Neuronal stem cell (in vitro differentiated cells): ENCODE data around the gene DENND11.

Source experiments
- DNase-seq: peaks from one replicate; pipeline ENCODE4 v3.0.0-alpha.2; 2013; ENCODE audit warnings: low spot score
- H2AFZ ChIP-seq: one replicate; pipeline ENCODE4 v1.6.1; 2013; ENCODE audit warnings: mild to moderate bottlenecking, low read length, inconsistent platforms
- H2AK5ac ChIP-seq: 2 replicates; pipeline ENCODE4 v1.6.1; 2013; ENCODE audit warnings: low read depth, mild to moderate bottlenecking, inconsistent platforms, low read length, moderate library complexity, mixed read lengths
- H2BK120ac ChIP-seq: 2 replicates; pipeline ENCODE4 v1.6.1; 2013; ENCODE audit warnings: low read depth, mild to moderate bottlenecking, inconsistent platforms, low read length, moderate library complexity, mixed read lengths
- H2BK12ac ChIP-seq: one replicate; pipeline ENCODE4 v1.6.1; 2013; ENCODE audit warnings: low read length, inconsistent platforms
- H2BK15ac ChIP-seq: 2 replicates; pipeline ENCODE4 v1.6.1; 2013; ENCODE audit warnings: mild to moderate bottlenecking, low read length, inconsistent platforms, mixed read lengths
- H2BK5ac ChIP-seq: one replicate; pipeline ENCODE4 v1.6.1; 2013; ENCODE audit warnings: inconsistent platforms, mild to moderate bottlenecking, low read length, moderate library complexity
- H3K14ac ChIP-seq: one replicate; pipeline ENCODE4 v1.6.1; 2013; ENCODE audit warnings: low read length, inconsistent platforms
- H3K18ac ChIP-seq: 2 replicates; pipeline ENCODE4 v1.6.1; 2013; ENCODE audit warnings: low read length, inconsistent platforms
- H3K23ac ChIP-seq: 2 replicates; pipeline ENCODE4 v1.6.1; 2013; ENCODE audit warnings: low read depth, mild to moderate bottlenecking, mixed read lengths, low read length, inconsistent platforms; ENCODE audit not compliant: poor library complexity
- H3K27ac ChIP-seq: replicated peaks from 3 replicates; pipeline ENCODE4 v1.5.1; 2013; ENCODE audit warnings: low read length, inconsistent platforms
- H3K27me3 ChIP-seq, 3 experiments: 2 replicates each; pipeline ENCODE4 v1.6.1; 2013; ENCODE audit warnings: low read length in 3 of 3, mild to moderate bottlenecking in 2 of 3, inconsistent platforms in 1 of 3, low read depth in 1 of 3, mixed read lengths in 1 of 3, moderate library complexity in 1 of 3; ENCODE audit not compliant: control insufficient read depth in 3 of 3, insufficient read depth in 3 of 3
- H3K36me3 ChIP-seq, 2 donors: replicated peaks in 1 of 2; 2 replicates each; pipeline ENCODE4 v1.6.1; 2013; ENCODE audit warnings: low read length in 2 of 2; ENCODE audit not compliant: control insufficient read depth in 2 of 2, insufficient read depth in 2 of 2
- H3K4ac ChIP-seq: 2 replicates; pipeline ENCODE4 v1.6.1; 2013; ENCODE audit warnings: inconsistent platforms, mild to moderate bottlenecking, low read length, moderate library complexity
- H3K4me1 ChIP-seq, 2 donors: 1 replicate in 1 of 2; 2 replicates in 1 of 2; pipeline ENCODE4 v1.6.1; 2013; ENCODE audit warnings: low read length in 2 of 2, low read depth in 1 of 2; ENCODE audit not compliant: control insufficient read depth in 2 of 2, insufficient read depth in 1 of 2
- H3K4me2 ChIP-seq: one replicate; pipeline ENCODE4 v1.6.1; 2013; ENCODE audit warnings: mild to moderate bottlenecking, low read length, inconsistent platforms; ENCODE audit not compliant: insufficient read depth, poor library complexity, severe bottlenecking
- H3K4me3 ChIP-seq, 2 donors: 2 replicates each; pipeline ENCODE4 v1.5.1; 2013; ENCODE audit warnings: low read length in 2 of 2, mild to moderate bottlenecking in 2 of 2, inconsistent platforms in 1 of 2, moderate library complexity in 1 of 2
- H3K79me1 ChIP-seq: one replicate; pipeline ENCODE4 v1.6.1; 2013; ENCODE audit warnings: low read depth, mild to moderate bottlenecking, inconsistent platforms, low read length, moderate library complexity
- H3K9ac ChIP-seq: one replicate; pipeline ENCODE4 v1.6.1; 2013; ENCODE audit warnings: mild to moderate bottlenecking, low read depth, low read length, inconsistent platforms; ENCODE audit not compliant: poor library complexity
- H3K9me3 ChIP-seq, 2 donors: replicated peaks in 1 of 2; 2 replicates each; pipeline versions ENCODE3 to v1.6.1; 2013; ENCODE audit warnings: low read length in 2 of 2, mild to moderate bottlenecking in 2 of 2, inconsistent platforms in 1 of 2, low read depth in 1 of 2, mixed read lengths in 1 of 2, moderate library complexity in 1 of 2; ENCODE audit not compliant: control insufficient read depth in 2 of 2, insufficient read depth in 1 of 2
- H4K8ac ChIP-seq: one replicate; pipeline ENCODE4 v1.6.1; 2013; ENCODE audit warnings: low read depth, mild to moderate bottlenecking, inconsistent platforms, low read length, moderate library complexity
- H4K91ac ChIP-seq: one replicate; pipeline ENCODE4 v1.6.1; 2013; ENCODE audit warnings: low read length, low read depth, mild to moderate bottlenecking, inconsistent platforms; ENCODE audit not compliant: poor library complexity
- WGBS, 2 donors: extraction: QIAGEN DNeasy Blood & Tissue Kit; methylation state at CpG; one replicate each; pipeline ENCODE4 v1.1.7; 2013; ENCODE audit warnings: missing lambda C conversion rate in 2 of 2, mixed read lengths in 1 of 2; ENCODE audit not compliant: insufficient read length in 2 of 2, insufficient replicate concordance in 1 of 2; ENCODE audit errors: extremely low coverage in 2 of 2; 5-methylcytosine and 5-hydroxymethylcytosine counted together

Gene DENND11

GRCh38 chr7:141739250-141739649 is 37.3 kb upstream of the DENND11 start:
- Histone ChIP-seq H2BK120ac (no peak overlapping the region), H3K4me1 (peaks cover 3 to 7% of the 10 kb centered on the region in 2 donors), H4K8ac (no peak overlapping the region), H3K9ac (no peak overlapping the region), H3K23ac (no peak overlapping the region), H3K4me2 (no peak overlapping the region), H2AK5ac (no peak overlapping the region), H3K27ac (no peak overlapping the region), H3K36me3 (peaks cover 21 to 52% of the 10 kb centered on the region in 2 donors), H2BK15ac (no peak overlapping the region), H2AFZ (no peak overlapping the region), H2BK5ac (no peak overlapping the region), H3K9me3 (no peaks in the 10 kb centered on the region), H3K18ac (no peak overlapping the region), H3K4ac (no peak overlapping the region), H3K14ac (no peak overlapping the region), H4K91ac (no peak overlapping the region), H3K27me3 (peaks cover 0 to 2% (median 0%) of the 10 kb centered on the region in 3 experiments), H2BK12ac (no peak overlapping the region), H3K79me1 (peaks cover 4% of the 10 kb centered on the region), H3K4me3 (peak overlapping the region in 1 of 2 donors; percentile 78)
- no peak for DNase-seq
- WGBS, 2 donors = no CpG with 5 or more reads among the region's 3 CpGs

DNA sequence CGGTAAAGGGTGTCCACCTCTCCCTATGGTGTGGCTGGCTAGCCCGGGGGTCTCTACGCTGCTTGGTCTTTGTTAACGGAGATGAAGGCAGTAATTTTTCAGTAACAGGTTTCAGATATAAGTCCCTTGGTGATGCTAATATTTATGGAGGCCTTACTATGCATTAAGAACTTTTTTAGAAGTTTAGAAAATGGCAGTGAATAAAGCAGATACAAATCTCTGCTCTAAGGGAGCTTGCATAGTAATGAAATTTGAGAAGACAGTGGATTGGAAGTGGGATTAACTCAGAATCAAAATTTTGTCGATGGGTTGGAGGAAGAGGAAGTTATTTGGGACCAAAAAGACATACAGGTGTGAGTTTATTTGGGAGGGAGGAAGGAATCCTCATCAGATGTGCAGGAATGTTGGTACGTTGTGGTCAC is 36.6 kb upstream of the DENND11 start:
- Histone ChIP-seq H3K4me3 (peak overlapping the region; percentile 78 to 94), H2BK120ac (no peak overlapping the region), H3K9me3 (no peaks in the 10 kb centered on the region), H3K23ac (peak overlapping the region; percentile 99), H3K14ac (no peak overlapping the region), H3K9ac (peak overlapping the region; percentile 94), H3K36me3 (peaks cover 18 to 45% of the 10 kb centered on the region in 2 donors), H2BK15ac (peak overlapping the region; percentile 56), H3K79me1 (peaks cover 4% of the 10 kb centered on the region), H4K91ac (no peak overlapping the region), H3K4me2 (peak overlapping the region; percentile 41), H3K27ac (peak overlapping the region; percentile 10), H4K8ac (no peak overlapping the region), H3K27me3 (peaks cover 0 to 2% (median 0%) of the 10 kb centered on the region in 3 experiments), H2BK12ac (no peak overlapping the region), H2BK5ac (no peak overlapping the region), H2AK5ac (no peak overlapping the region), H2AFZ (peak overlapping the region; percentile 87), H3K4ac (no peak overlapping the region), H3K4me1 (peaks cover 3 to 7% of the 10 kb centered on the region in 2 donors), H3K18ac (peak overlapping the region; percentile 97)
- no peak for DNase-seq
- WGBS, 2 donors = no CpG with 5 or more reads among the region's 6 CpGs

GRCh38 chr7:141737836-141738591 is 36.0 kb upstream of the DENND11 start, which contains the start of gene SSBP1:
Gene SSBP1 (plus strand): TSS chr7:141738358. CDS start chr7:141739167, 809 bp downstream.
- peaks cover 0 to 2% (median 0%) of the 10 kb centered on the region in 3 experiments for H3K27me3 ChIP-seq
- H3K23ac ChIP-seq = peak within 1 kb of the TSS; percentile 99
- peak within 1 kb of the TSS; percentile 78 to 94 for H3K4me3 ChIP-seq
- peak within 1 kb of the TSS; percentile 97 for H3K18ac ChIP-seq
- H3K4me1 ChIP-seq = peaks cover 3 to 7% of the 10 kb centered on the region in 2 donors
- H3K4me2 ChIP-seq = peak within 1 kb of the TSS; percentile 41
- H3K27ac ChIP-seq = peak within 1 kb of the TSS; percentile 10
- no peak within 1 kb of the TSS for H2BK12ac ChIP-seq
- peak within 1 kb of the TSS; percentile 94 for H3K9ac ChIP-seq
- no peak within 1 kb of the TSS for H2BK5ac ChIP-seq
- no peak within 1 kb of the TSS for H3K4ac ChIP-seq
- H3K14ac ChIP-seq = peak within 1 kb of the TSS; percentile 51
- H2BK120ac ChIP-seq = no peak within 1 kb of the TSS
- no peak within 1 kb of the TSS for H2AK5ac ChIP-seq
- no peak within 1 kb of the TSS for H4K8ac ChIP-seq
- peak within 1 kb of the TSS; percentile 87 for H2AFZ ChIP-seq
- H3K36me3 ChIP-seq = peaks cover 14 to 40% of the 10 kb centered on the region in 2 donors
- WGBS, 2 donors = no CpG with 5 or more reads among the region's 46 CpGs
- DNase-seq = peak; percentile 87
- H4K91ac ChIP-seq = no peak within 1 kb of the TSS
- H2BK15ac ChIP-seq = peak within 1 kb of the TSS; percentile 56
- no peaks in the 10 kb centered on the region for H3K9me3 ChIP-seq
- H3K79me1 ChIP-seq = peaks cover 4% of the 10 kb centered on the region

DNA sequence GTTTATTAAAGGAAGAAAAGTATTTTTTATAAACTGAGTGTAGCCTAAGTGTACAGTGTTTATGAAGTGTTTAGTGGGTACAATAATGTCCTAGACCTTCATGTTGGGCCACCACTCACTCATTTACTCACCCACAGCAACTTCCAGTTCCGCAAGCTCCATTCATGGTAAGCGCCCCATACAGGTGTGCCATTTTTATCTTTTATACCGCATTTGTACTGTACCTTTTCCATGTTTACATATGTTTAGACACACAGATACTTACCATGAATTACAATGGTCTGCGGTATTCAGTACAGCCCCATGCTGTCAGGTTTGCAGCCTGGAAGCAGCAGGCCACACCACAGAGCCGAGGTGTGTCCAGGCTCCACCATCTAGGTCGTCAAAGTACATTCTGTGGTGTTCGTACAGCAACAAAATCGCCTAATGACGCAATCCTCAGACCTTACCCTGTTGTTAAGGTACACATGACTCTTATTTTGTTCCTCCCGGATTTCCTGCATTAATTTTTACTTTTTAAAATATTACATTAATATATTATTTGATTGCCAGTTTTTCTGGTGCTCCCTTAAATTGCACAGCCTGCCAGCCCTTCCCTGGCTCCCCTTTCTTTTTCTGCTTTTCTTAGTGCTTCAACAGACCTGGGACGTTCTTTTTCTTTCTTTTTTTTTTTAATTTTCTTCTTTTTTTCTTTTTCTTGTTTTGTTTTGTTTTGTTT is 35.3 kb upstream of the DENND11 start:
- Histone ChIP-seq H3K79me1 (peaks cover 4% of the 10 kb centered on the region), H2BK120ac (no peak overlapping the region), H4K91ac (no peak overlapping the region), H2BK5ac (no peak overlapping the region), H3K4ac (no peak overlapping the region), H3K14ac (no peak overlapping the region), H3K36me3 (peaks cover 13 to 32% of the 10 kb centered on the region in 2 donors), H2AFZ (peak overlapping the region; percentile 87), H3K4me2 (no peak overlapping the region), H3K27ac (no peak overlapping the region), H3K4me1 (peaks cover 3 to 7% of the 10 kb centered on the region in 2 donors), H4K8ac (no peak overlapping the region), H3K27me3 (peaks cover 0 to 2% (median 0%) of the 10 kb centered on the region in 3 experiments), H3K4me3 (peak overlapping the region; percentile 71 to 78), H3K9ac (no peak overlapping the region), H2BK12ac (no peak overlapping the region), H3K9me3 (no peaks in the 10 kb centered on the region), H3K18ac (no peak overlapping the region), H2BK15ac (no peak overlapping the region), H2AK5ac (no peak overlapping the region), H3K23ac (peak overlapping the region; percentile 86)
- WGBS, 2 donors = no CpG with 5 or more reads among the region's 11 CpGs
- no peak for DNase-seq
